ENCODE results near the gene HERC5.

DNA sequence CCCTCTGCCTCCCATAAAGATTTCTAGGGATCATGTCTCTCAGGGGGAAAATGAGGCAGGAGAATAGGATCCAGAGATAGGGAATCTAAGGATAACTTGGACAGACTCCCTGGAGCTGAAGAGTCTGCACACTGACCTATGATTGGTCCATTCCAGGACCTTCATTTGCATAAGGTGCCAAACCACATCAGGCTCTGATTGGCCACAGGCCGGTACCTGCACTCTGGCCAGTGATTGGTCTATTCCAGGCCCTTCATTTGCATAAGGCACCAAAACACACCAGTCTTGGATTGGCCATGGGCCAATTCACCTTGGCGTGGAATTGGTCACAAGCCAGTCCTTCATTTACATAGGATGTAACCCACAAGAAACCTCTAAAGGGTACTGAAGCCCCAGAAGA is 4.0 kb upstream of the HERC5 start:
- TF ChIP-seq ZNF274 (IDR thresholded peaks at IDR 0.05; ENCODE audit: low read depth, low read length) (no peak), SUZ12 (IDR thresholded peaks at IDR 0.05; ENCODE audit: extremely low read depth, insufficient read depth, insufficient read length) (no peak), YY1 (IDR thresholded peaks at IDR 0.05; ENCODE audit: insufficient read depth, insufficient read length) (no peak)

All from NT2/D1 (cell line).